Urinary bladder (tissue), 4 donors: Measurements from ENCODE around the gene ARHGAP27. TPM values are rescaled to one million over a fixed set of nuclear protein-coding genes. Genes with fewer than 3 reads are reported as not detected.

Experiments used
- DNase-seq: peaks from one replicate; pipeline ENCODE4 v3.0.0-alpha.2; 2015; ENCODE audit errors: extremely low spot score
- H3K27ac ChIP-seq: one replicate; pipeline ENCODE4 v1.5.1; 2013; ENCODE audit warnings: low read depth, mild to moderate bottlenecking, moderate library complexity
- H3K36me3 ChIP-seq: one replicate; pipeline ENCODE4 v1.6.1; 2013; ENCODE audit warnings: mild to moderate bottlenecking, moderate library complexity; ENCODE audit not compliant: insufficient read depth
- H3K4me1 ChIP-seq: one replicate; pipeline ENCODE4 v1.6.1; 2013; ENCODE audit warnings: mild to moderate bottlenecking, moderate library complexity; ENCODE audit not compliant: insufficient read depth
- H3K4me3 ChIP-seq: one replicate; pipeline ENCODE4 v1.5.1; 2013; ENCODE audit warnings: low read depth, low read length
- WGBS: extraction: QIAGEN DNeasy Blood & Tissue Kit; methylation state at CpG from one replicate; pipeline ENCODE4 v1.1.7; 2013; 5-methylcytosine and 5-hydroxymethylcytosine counted together
- polyA plus RNA-seq: library from polyadenylated mRNA; stranded (reverse); fragments of 200-250 nt; gene quantifications from one replicate; pipeline ENCODE4 v1.2.3, GENCODE V29; 2013
- total RNA-seq: library from RNA; depleted of rRNA; stranded (reverse); fragments of >200 nt; gene quantifications from one replicate; pipeline ENCODE4 v1.2.3, GENCODE V29; 2014
- donor health status: healthy with polysubstance abuse.
- donor health status: healthy.

The ARHGAP27 gene
- total and polyA plus RNA-seq, 2 donors: 12.9 to 21.8 TPM

DNA sequence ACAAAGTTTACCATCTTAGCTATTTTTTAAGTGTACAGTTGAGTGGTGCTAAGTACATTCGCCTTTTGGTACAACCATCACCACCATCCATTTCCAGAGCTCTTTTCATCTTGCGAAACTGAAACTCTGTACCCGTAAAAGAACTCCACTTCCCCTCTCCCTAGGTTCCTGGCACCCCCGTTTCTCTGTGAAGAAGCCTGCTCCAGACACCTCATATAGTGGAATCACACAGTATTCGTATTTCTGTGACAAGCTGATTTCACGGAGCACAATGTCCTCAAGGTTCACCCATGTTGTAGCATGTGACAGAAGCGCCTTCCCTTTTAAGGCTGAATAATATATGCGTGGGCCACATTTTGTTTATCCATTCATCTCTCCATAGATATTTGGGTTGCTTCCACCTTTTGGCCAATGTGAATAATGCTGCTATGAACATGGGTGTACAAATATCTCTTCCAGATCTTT, 61.7 kb downstream of the ARHGAP27 start:
- no peaks in the 10 kb centered on the region for H3K36me3 ChIP-seq
- no peaks in the 10 kb centered on the region for H3K4me1 ChIP-seq
- H3K4me3 ChIP-seq: no peak overlapping the region
- 80% methylated on average over 8 of the region's 8 CpGs for WGBS
- DNase-seq: no peak
- H3K27ac ChIP-seq: no peak overlapping the region

DNA sequence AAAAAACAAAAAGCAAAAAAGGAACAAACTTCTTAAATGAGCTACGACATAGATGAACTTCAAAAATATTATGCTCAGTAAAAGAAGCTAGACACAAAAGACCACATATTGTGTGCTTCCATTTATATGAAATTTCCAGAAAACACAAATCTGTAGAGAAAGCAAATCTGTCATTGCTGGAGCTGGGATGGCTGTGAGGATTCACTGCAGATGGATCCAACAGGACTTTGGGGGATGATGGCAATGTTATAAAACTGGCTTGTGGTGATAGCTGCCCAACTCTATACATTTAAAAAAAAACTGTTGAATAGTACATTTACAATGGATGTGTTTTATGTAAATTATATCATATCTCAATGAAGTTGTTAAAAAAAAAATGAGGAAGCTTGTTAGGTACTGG, 63.2 kb downstream of the ARHGAP27 start:
- Histone ChIP-seq H3K4me3 (no peak overlapping the region), H3K36me3 (no peaks in the 10 kb centered on the region), H3K4me1 (no peaks in the 10 kb centered on the region), H3K27ac (no peak overlapping the region)
- DNase-seq: no peak
- WGBS: 86% methylated on average over 1 of the region's 1 CpG

DNA sequence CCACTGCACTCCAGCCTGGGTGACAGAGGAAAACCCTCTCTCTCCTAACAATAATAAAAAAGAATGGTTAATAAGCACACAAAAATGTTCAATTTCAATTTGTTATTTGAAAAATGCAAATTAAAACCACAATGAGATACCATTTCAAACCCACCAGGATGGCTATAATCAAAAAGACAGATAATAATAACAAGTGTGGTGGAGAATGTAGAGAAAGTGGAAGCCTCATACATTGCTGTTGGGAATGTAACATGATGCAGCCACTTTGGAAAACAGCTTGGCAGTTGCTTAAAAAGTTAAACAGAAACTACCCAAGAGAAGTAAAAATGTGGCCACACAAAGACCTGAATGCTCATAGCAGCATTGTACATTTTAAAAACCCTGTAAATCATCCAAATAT, 64.0 kb downstream of the ARHGAP27 start:
- no peaks in the 10 kb centered on the region for H3K36me3 ChIP-seq
- H3K27ac ChIP-seq: no peak overlapping the region
- no peak overlapping the region for H3K4me3 ChIP-seq
- no peak for DNase-seq
- H3K4me1 ChIP-seq: no peaks in the 10 kb centered on the region

DNA sequence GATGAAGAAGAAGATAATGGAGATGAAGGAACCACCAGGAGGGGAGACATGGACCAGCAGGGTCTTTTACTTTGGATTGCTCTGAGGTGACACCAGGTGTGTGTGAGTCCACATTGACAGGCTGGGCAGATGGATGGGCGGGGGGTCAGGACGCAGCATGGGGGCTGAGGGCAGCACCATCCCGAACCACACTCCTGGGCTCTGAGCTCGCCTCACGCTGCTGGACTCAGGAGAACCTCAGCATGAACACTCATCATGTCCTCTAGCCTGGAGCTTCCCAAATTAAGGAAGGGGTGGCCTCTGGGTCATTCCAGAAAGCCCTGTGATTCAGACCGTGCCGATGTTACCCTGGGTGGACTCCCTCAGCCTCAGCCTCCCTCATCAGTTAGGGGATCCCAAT, 65.5 kb downstream of the ARHGAP27 start:
- no peak for DNase-seq

DNA sequence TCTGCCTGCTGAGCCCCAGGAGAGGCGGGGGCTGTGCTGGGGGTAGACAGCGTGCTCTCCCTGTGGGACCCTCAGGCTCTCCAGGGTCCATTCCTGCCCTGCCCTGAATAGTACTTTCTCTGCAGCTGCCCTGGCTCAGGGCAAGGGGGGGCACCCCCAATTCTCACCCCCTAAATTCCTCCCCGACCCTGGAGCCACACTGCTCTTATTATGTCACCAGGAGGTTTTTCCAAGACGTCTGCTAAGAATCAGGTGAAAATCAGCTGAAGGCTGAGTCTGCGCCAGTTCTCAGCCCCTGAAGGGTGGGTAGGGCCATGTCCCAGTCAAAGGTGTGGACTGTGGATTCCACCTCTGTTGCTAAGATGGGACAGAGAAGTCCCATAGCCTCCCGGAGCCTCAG, 66.0 kb downstream of the ARHGAP27 start:
- no peak overlapping the region for H3K27ac ChIP-seq
- whole genome bisulfite sequencing: 90% methylated on average over 6 of the region's 6 CpGs
- H3K36me3 ChIP-seq: no peaks in the 10 kb centered on the region
- H3K4me3 ChIP-seq: no peak overlapping the region
- H3K4me1 ChIP-seq: no peaks in the 10 kb centered on the region
- no peak for DNase-seq

More for the DNA sequence above, 65.5 kb downstream of the ARHGAP27 start:
- H3K4me3 ChIP-seq: no peak overlapping the region
- no peaks in the 10 kb centered on the region for H3K4me1 ChIP-seq
- no peak overlapping the region for H3K27ac ChIP-seq
- no peaks in the 10 kb centered on the region for H3K36me3 ChIP-seq
- 91% methylated on average over 7 of the region's 7 CpGs for WGBS

DNA sequence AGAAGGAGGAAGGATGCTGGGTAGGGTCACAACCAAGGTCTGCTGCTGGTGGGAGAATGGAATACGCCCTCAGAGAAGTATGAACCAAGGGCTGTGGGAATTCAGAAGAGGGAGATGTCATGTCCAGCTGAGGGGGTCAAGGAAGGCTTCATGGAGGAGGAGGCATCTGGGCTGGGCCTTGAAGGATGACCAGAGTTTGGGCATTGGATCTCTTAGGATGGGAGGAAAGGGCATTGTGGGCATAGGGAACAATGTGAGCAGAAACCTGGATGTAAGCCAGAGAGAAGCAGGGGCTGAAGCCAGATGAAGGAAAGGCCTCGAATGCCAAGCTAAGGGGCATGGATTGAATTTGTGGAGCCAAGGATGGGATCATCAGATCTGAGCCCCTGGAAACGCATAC, 66.6 kb downstream of the ARHGAP27 start:
- no peak for DNase-seq
- 91% methylated on average over 3 of the region's 3 CpGs for WGBS
- no peak overlapping the region for H3K4me3 ChIP-seq
- H3K36me3 ChIP-seq: no peaks in the 10 kb centered on the region
- H3K4me1 ChIP-seq: no peaks in the 10 kb centered on the region
- no peak overlapping the region for H3K27ac ChIP-seq

DNA sequence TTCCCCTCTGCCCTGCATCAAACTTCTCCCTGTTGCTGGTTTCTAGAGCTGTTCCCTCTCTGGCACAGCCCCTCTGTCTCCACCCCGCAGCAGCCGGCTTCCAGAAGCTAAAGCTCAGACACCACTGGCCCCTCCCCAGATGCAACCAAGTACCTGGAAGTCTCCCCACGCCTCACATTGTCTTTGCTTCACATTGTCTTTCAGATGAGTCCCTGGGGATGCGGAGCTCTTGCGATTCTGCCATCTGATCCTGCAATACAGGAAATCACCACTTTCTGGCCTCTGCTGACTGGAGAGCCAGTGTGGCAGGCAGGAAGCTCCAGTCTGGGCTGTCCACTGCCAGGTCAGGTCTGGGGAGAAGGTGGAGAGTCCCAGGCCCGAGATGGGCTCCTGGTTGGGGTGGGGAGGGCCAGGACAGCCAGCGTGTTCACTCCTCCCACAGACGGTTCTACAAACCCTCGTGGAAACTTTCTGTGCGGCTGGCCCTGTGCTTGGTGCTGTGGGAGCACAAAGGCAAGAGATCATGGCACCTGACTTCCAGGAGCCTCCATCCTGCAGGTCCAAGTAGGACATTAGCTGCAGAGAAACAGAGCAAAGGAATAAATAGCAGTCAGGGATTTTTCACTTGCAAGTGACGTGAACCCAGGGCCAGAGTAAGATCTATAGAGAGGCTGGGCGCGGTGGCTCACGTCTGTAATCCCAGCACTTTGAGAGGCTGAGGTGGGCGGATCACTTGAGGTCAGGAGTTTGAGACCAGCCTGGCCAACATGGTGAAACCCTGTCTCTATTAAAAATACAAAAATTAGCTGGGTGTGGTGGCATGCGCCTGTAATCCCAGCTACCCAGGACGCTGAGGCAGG, 67.9 kb downstream of the ARHGAP27 start:
- Histone ChIP-seq H3K4me3 (no peak overlapping the region), H3K36me3 (no peaks in the 10 kb centered on the region), H3K27ac (no peak overlapping the region), H3K4me1 (no peaks in the 10 kb centered on the region)
- 63% methylated on average over 17 of the region's 17 CpGs for WGBS
- DNase-seq: no peak

DNA sequence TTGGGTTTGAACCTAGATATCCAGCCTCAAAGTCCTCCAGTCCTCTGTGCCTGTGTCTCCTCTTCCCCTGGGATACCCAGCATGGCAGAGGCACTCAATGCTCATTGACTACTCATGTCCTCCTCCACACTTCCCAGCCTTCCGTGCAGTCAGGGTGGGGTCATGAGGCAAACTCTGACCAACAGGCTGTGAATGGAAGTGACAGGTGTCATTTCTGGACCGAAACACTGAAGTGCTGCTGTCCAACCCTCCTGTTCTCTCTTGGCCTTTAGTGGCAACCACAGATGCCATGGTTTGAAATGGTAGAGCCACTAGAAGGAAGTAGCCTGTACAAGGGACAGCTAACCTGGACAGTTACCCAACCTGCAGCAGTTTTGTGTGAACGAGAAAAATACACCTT, 69.2 kb downstream of the ARHGAP27 start:
- WGBS: 84% methylated on average over 3 of the region's 3 CpGs
- DNase-seq: no peak
- Histone ChIP-seq H3K4me1 (no peaks in the 10 kb centered on the region), H3K36me3 (no peaks in the 10 kb centered on the region), H3K4me3 (no peak overlapping the region), H3K27ac (no peak overlapping the region)

DNA sequence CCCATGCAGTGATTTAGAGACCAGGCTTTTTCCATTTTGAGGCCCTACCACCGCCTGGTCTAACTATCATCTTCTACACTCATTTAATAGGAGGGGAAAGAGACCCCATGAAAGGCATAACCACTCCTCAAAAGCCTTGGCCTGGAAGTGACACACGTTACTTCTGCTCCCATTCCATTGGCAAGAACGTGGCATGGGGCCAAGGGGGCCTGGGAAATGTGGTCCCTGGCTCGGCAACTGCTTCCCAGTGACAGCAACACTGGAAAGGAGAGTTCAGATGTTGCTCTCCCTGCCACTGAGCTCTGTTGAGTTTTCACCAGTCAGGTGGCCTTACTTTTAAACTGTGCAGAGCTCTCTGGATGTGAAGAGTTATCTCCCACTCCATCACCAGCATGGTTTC, 70.7 kb downstream of the ARHGAP27 start:
- DNase-seq: no peak
- no peaks in the 10 kb centered on the region for H3K4me1 ChIP-seq
- no peak overlapping the region for H3K27ac ChIP-seq
- H3K36me3 ChIP-seq: no peaks in the 10 kb centered on the region
- no peak overlapping the region for H3K4me3 ChIP-seq
- 75% methylated on average over 4 of the region's 4 CpGs for WGBS

DNA sequence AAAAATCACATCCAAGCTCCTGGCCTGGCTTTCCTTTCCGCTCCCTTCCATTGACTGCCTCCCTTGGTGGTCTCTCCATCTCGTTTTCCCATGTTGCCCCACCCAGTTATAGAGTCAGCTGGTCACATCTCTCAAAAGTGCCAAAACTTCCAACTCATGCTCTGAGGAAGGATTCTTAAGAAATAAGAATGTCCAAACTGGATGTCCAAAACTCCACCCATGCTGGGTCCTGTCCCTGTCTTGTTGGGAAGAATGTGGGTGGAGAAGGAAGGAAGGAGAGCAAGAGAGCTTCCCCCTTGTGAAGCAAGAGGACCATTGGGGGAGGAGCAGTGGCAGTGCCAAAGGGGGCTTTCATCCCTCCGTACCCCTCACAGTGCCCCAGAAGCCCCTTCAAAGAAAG, 71.2 kb downstream of the ARHGAP27 start:
- Histone ChIP-seq H3K4me3 (no peak overlapping the region), H3K27ac (no peak overlapping the region), H3K36me3 (no peaks in the 10 kb centered on the region), H3K4me1 (no peaks in the 10 kb centered on the region)
- DNase-seq: no peak
- WGBS: 74% methylated on average over 3 of the region's 3 CpGs

DNA sequence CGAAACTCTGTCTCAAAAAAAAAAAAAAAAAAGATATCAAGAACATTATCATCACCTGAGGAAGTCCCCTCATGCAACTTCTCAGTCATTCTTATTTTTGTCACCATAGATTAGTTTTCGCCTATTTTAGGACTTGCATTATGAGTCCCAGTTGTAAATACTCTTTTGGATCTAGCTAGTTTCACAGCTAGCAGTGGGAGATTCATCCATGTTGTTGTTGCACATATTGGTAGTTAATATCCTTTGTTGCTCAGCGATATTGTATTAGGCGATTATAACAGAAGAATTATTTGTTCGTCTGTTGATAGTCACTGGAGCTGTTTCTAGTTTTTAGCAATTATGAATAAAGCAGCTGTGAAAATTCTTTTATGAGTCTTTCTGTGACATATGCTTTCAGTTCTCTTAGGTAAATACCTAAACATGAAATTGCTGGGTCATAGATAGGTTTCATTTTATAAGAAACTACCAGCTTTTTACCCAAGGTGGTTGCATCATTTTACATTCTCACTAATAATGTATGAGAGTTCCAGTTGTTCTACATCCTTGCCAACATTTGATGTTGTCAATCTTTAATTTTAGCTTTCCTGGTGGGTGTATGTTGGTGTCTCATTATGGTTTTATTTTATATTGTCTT, 75.2 kb downstream of the ARHGAP27 start:
- 91% methylated on average over 5 of the region's 5 CpGs for WGBS
- no peak for DNase-seq
- Histone ChIP-seq H3K4me1 (no peaks in the 10 kb centered on the region), H3K36me3 (no peaks in the 10 kb centered on the region), H3K27ac (no peak overlapping the region), H3K4me3 (no peak overlapping the region)

DNA sequence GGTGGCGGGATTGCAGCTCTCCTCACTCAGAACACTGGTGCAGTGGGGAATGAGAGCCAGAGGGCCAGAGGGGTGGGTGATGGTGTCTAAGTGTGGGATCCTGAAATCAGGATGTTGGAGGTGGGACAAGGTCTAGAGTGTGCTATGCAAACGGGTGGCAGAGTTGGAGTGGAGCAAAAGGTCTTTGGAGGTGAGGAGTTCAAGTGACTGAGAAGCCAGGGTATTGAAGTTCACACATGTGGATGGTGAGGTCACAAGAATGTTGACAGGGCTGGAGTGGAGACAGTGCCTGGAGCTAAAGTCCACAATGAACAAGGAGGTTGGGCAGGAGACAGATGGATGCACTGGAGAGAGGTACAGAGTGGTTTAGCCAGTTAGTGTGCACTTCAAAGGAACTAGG, 77.6 kb downstream of the ARHGAP27 start:
- H3K27ac ChIP-seq: no peak overlapping the region
- WGBS: 67% methylated on average over 2 of the region's 2 CpGs
- DNase-seq: no peak
- no peak overlapping the region for H3K4me3 ChIP-seq
- no peaks in the 10 kb centered on the region for H3K36me3 ChIP-seq
- H3K4me1 ChIP-seq: no peaks in the 10 kb centered on the region

DNA sequence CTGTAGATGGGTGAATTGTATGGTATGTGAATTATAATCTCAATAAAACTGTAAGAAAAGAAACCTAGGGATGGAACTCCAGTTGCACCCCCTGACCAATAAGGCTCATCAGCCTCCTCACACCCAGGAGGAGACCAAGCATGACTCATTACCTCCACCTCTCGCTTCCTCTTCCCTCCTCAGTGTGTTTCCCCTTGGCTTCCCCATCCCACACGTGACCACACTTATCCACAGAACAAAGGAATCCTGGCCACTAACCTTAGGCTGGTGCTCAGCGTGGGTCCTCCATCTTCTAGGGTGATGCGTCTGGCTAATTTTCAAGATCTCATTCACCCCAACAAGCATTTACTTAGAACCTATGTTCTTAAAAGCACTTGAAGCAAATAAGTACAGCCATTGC, 79.6 kb downstream of the ARHGAP27 start:
- Histone ChIP-seq H3K36me3 (no peaks in the 10 kb centered on the region), H3K4me3 (no peak overlapping the region), H3K4me1 (no peaks in the 10 kb centered on the region), H3K27ac (no peak overlapping the region)
- WGBS: 75% methylated on average over 4 of the region's 4 CpGs
- DNase-seq: no peak

DNA sequence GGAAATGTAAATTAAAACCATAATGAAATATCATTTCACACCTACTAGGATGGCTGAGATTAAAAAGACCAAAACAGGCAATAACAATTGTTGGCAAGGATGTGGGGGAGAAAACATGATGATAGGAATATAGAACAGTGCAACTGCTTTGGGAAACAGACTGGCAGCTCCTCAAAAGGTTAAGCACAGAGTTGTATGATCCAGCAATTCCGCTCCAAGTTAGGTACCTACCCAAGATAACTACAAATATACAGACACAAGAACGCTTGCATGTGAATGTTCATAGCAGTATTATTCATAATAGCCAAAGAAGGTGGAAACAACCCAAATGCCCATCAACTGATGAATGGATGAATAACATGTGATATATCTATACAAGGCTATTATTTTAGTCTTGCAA, 80.8 kb downstream of the ARHGAP27 start:
- Histone ChIP-seq H3K27ac (no peak overlapping the region), H3K4me1 (no peaks in the 10 kb centered on the region), H3K4me3 (no peak overlapping the region), H3K36me3 (no peaks in the 10 kb centered on the region)
- no peak for DNase-seq
- 93% methylated on average over 2 of the region's 2 CpGs for WGBS
